Esophagus squamous epithelium (tissue), 5 donors: ENCODE results near the gene ZNF41. TPM values are rescaled to one million over a fixed set of nuclear protein-coding genes. Genes with fewer than 3 reads are reported as not detected.

Experiments used
- DNase-seq: peaks from one replicate; lab custom pipeline; 2025; lab: John Stamatoyannopoulos, UW
- H3K27ac ChIP-seq, 4 donors: fragments of 200-600 bp; sonication (generic); one replicate each; pipeline ENCODE4 v1.5.1; 2016 to 2019; ENCODE audit warnings: mild to moderate bottlenecking in 1 of 4
- H3K27me3 ChIP-seq, 4 donors: fragments of 200-600 bp; sonication (generic); 1 replicate in 3 of 4; 2 replicates in 1 of 4; pipeline versions ENCODE4 v1.5.1 to v1.6.0; 2017 to 2021; ENCODE audit warnings: antibody characterized with exemption in 1 of 4
- H3K36me3 ChIP-seq, 3 donors: fragments of 200-600 bp; sonication (generic); one replicate each; pipeline ENCODE4 v1.5.1; 2016 to 2019
- H3K4me1 ChIP-seq, 3 donors: fragments of 200-600 bp; sonication (generic); one replicate each; pipeline ENCODE4 v1.5.1; 2017 to 2019
- H3K4me3 ChIP-seq, 4 donors: fragments of 200-600 bp; sonication (generic); 1 replicate in 3 of 4; 2 replicates in 1 of 4; pipeline ENCODE4 v1.5.1; 2016 to 2019; ENCODE audit warnings: mild to moderate bottlenecking in 2 of 4, moderate library complexity in 1 of 4
- H3K9me3 ChIP-seq, 3 donors: fragments of 200-600 bp; sonication (generic); one replicate each; pipeline ENCODE4 v1.5.1; 2016 to 2019
- CTCF ChIP-seq, 6 experiments: fragments of 450-650 bp in 4 of 6; fragments of 200-600 bp in 2 of 6; sonication (generic) in 2 of 6; IDR thresholded peaks; one replicate each; pipeline ENCODE4 v1.5.1; 2016 to 2019; ENCODE audit warnings: antibody characterized with exemption in 6 of 6, mild to moderate bottlenecking in 4 of 6, moderate library complexity in 4 of 6
- POLR2A ChIP-seq, 4 donors: fragments of 450-650 bp; IDR thresholded peaks; one replicate each; pipeline ENCODE4 v1.6.1; 2017; ENCODE audit warnings: antibody characterized with exemption in 4 of 4, mild to moderate bottlenecking in 4 of 4, moderate library complexity in 3 of 4
- WGBS, 2 donors: methylation state at CpG; one replicate each; pipeline ENCODE4 v1.1.5; 2018; 5-methylcytosine and 5-hydroxymethylcytosine counted together
- intact Hi-C: fragments of 100-400 bp; cut with DNase I; formaldehyde crosslinking; loops from one replicate; pipeline ENCODE4 v1.15.0; 2022
- total RNA-seq, 4 donors: library from RNA; depleted of rRNA; stranded (reverse); fragments of >200 nt; gene quantifications; one replicate each; pipeline ENCODE4 v1.1.0, GENCODE V29; 2016
- donor health status: DM: yes; HTN: yes; CAD: no.

ZNF41 gene
- total RNA-seq, 4 donors from 2014 or later: 6.0 to 9.1 (median 7.2) TPM

DNA sequence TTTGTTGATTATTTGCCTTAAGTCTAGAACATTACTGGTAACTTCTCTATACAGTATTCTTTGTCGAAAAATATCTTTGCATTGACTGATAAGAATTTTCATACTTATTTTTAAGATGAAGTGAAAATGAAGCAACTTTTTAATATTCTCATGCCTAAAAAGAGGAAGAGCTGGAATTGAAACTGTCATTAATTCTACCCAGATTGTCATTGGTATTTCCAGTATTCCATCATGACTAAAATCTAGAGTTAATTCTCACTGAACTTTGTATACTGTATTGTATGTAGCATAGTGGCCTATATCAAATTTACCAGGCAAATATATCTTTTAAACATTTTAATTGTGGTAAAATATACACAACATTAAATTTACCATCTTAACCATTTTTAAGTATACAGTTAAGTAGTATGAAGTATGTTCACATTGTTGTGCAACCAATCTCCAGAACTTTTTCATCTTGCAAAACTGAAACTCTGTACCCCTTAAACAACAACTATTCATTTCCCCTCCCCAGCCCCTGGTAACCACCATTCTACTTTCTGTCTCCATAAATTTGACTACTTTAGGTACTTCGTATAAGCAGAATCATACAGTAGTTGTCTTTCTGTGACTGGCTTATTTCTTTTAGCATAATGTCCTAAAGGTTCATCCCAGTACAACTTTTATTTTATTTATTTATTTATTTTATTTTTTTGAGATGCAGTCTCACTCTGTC is 24.3 kb upstream of the ZNF41 start:
- TF ChIP-seq POLR2A (IDR thresholded peaks at IDR 0.05): no peak
- TF ChIP-seq CTCF (IDR thresholded peaks at IDR 0.05): no peak
- Histone ChIP-seq H3K27ac (no peak overlapping the region), H3K4me1 (no peaks in the 10 kb centered on the region), H3K9me3 (no peaks in the 10 kb centered on the region), H3K4me3 (no peak overlapping the region), H3K27me3 (no peaks in the 10 kb centered on the region), H3K36me3 (no peaks in the 10 kb centered on the region)
- no peak for DNase-seq
- intact Hi-C loops: no loop called here
- WGBS, 2 donors: 54 to 75% methylated on average over 2 of the region's 2 CpGs

GRCh38 chrX:47503151-47503550 is 20.1 kb upstream of the ZNF41 start:
- Histone ChIP-seq H3K27me3 (peaks cover 0 to 7% (median 0%) of the 10 kb centered on the region in 4 donors), H3K4me1 (no peaks in the 10 kb centered on the region), H3K4me3 (no peak overlapping the region), H3K9me3 (no peaks in the 10 kb centered on the region), H3K36me3 (no peaks in the 10 kb centered on the region), H3K27ac (no peak overlapping the region)
- TF ChIP-seq POLR2A (IDR thresholded peaks at IDR 0.05) (no peak), CTCF (IDR thresholded peaks at IDR 0.05) (no peak)
- intact Hi-C loops: no loop called here
- no peak for DNase-seq
- 66% methylated on average over 4 of the region's 5 CpGs; no CpG with 5 or more reads in 1 of the 2 donors for WGBS, 2 donors

DNA sequence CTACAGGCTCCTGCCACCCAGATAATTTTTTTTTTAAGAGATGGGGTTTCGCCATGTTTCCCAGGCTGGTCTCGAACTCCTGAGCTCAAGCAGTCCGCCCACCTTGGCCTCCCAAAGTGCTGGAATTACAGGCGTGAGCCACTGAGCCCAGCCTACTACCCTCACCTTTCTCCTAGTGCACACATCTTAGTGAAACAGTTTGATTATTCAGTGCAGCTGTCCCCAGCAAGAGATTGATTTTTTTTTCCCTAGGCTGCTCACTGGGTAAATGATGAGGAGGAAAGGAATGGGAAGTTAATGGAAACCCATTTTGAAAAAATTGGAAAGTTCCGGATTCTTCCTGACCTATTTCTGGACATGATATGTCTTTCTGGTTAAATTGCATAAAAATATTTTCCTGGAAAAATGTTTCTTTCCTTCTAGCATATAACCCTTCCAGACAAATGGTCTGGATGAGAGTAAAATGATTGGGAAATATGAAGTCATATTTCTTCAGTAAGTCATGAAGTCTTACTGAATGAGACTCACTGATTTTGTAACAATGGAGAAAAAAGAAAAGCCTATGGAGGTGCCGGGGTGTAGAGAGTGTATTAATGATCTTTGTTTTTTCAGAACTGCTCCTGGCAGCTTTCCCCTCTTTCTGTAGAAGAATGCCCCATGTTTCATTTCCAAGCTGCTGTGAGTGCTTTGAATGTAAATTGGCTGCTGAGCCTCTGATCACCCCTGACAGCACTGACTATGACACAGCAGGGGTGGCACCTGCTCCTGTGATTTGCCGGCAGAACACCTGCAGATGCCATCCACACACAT is 19.5 kb upstream of the ZNF41 start:
- no peak overlapping the region for H3K4me3 ChIP-seq
- H3K27me3 ChIP-seq: peaks cover 0 to 7% (median 0%) of the 10 kb centered on the region in 4 donors
- intact Hi-C loops: no loop called here
- H3K36me3 ChIP-seq: no peaks in the 10 kb centered on the region
- no peaks in the 10 kb centered on the region for H3K9me3 ChIP-seq
- no peak for DNase-seq
- WGBS, 2 donors: 59 to 61% methylated on average over 2 to 7 of the region's 7 CpGs
- no peak overlapping the region for H3K27ac ChIP-seq
- no peaks in the 10 kb centered on the region for H3K4me1 ChIP-seq
- no peak for TF ChIP-seq CTCF (IDR thresholded peaks at IDR 0.05)
- no peak for TF ChIP-seq POLR2A (IDR thresholded peaks at IDR 0.05)

- Histone ChIP-seq H3K4me1 (no peaks in the 10 kb centered on the region), H3K27ac (no peak overlapping the region), H3K4me3 (no peak overlapping the region), H3K36me3 (no peaks in the 10 kb centered on the region), H3K9me3 (no peaks in the 10 kb centered on the region), H3K27me3 (peaks cover 0 to 7% (median 0%) of the 10 kb centered on the region in 4 donors)
- TF ChIP-seq POLR2A (IDR thresholded peaks at IDR 0.05) (no peak), CTCF (IDR thresholded peaks at IDR 0.05) (no peak)
- DNase-seq: no peak
- 35 to 36% methylated on average over 4 to 6 of the region's 7 CpGs for WGBS, 2 donors
- intact Hi-C loops: no loop called here
These were observed 18.4 kb upstream of the ZNF41 start for GRCh38 chrX:47501226-47502074.
